Esophagus muscularis mucosa (tissue), 4 donors: ENCODE data around the gene ALS2CL. TPM values are rescaled to one million over a fixed set of nuclear protein-coding genes. Genes with fewer than 3 reads are reported as not detected.

Experiments
- DNase-seq: peaks from one replicate; pipeline ENCODE4 v3.0.0-alpha.2; 2017; ENCODE audit errors: extremely low spot score
- H3K27ac ChIP-seq, 4 donors: fragments of 200-600 bp; sonication (generic); replicated peaks in 1 of 4; 1 replicate in 3 of 4; 2 replicates in 1 of 4; pipeline ENCODE4 v1.5.1; 2016 to 2019; ENCODE audit warnings: mild to moderate bottlenecking in 1 of 4
- H3K27me3 ChIP-seq, 4 donors: fragments of 200-600 bp; sonication (generic); one replicate each; pipeline versions ENCODE4 v1.5.1 to v1.6.0; 2016 to 2019
- H3K36me3 ChIP-seq, 4 donors: fragments of 200-600 bp; sonication (generic); one replicate each; pipeline ENCODE4 v1.5.1; 2016 to 2019
- H3K4me1 ChIP-seq, 4 donors: fragments of 200-600 bp; sonication (generic); one replicate each; pipeline ENCODE4 v1.5.1; 2016 to 2019
- H3K4me3 ChIP-seq, 4 donors: fragments of 200-600 bp; sonication (generic); 1 replicate in 2 of 4; 2 replicates in 2 of 4; pipeline ENCODE4 v1.5.1; 2016 to 2019; ENCODE audit warnings: mild to moderate bottlenecking in 4 of 4, moderate library complexity in 1 of 4
- H3K9me3 ChIP-seq, 4 donors: fragments of 200-600 bp; sonication (generic); 1 replicate in 3 of 4; 2 replicates in 1 of 4; pipeline ENCODE4 v1.5.1; 2016 to 2019
- EP300 ChIP-seq: sonication (generic); formaldehyde crosslinking; IDR thresholded peaks from one replicate; pipeline ENCODE4 v1.6.1; 2017; ENCODE audit warnings: antibody characterized with exemption
- POLR2A ChIP-seq: fragments of 450-650 bp; IDR thresholded peaks from one replicate; pipeline ENCODE4 v1.6.1; 2017; ENCODE audit warnings: antibody characterized with exemption, moderate library complexity, mild to moderate bottlenecking, low read depth
- POLR2AphosphoS5 ChIP-seq, 2 donors: sonication (generic); formaldehyde crosslinking; IDR thresholded peaks; one replicate each; pipeline ENCODE4 v1.6.1; 2017; ENCODE audit warnings: antibody characterized with exemption in 2 of 2
- WGBS: methylation state at CpG from one replicate; pipeline ENCODE4 v1.1.5; 2018; 5-methylcytosine and 5-hydroxymethylcytosine counted together
- intact Hi-C: fragments of 100-400 bp; cut with DNase I; formaldehyde crosslinking; loops from one replicate; pipeline ENCODE4 v1.15.1; 2023
- small RNA-seq, 3 donors: library from RNA; depleted of rRNA; stranded (forward); fragments of <200 nt; gene quantifications; one replicate each; pipeline ENCODE3, GENCODE V24; 2016
- total RNA-seq, 4 donors: library from RNA; depleted of rRNA; stranded (reverse); fragments of >200 nt; gene quantifications; one replicate each; pipeline versions ENCODE4 v1.1.0 to v1.2.1, GENCODE V29; 2016
- TF ChIP-seq, protein P1 (sequence below), 3 experiments: fragments of 200-600 bp in 2 of 3; fragments of 450-650 bp in 1 of 3; sonication (generic) in 2 of 3; IDR thresholded peaks; one replicate each; pipeline ENCODE4 v1.5.1; 2017 to 2019; ENCODE audit warnings: antibody characterized with exemption in 3 of 3, mild to moderate bottlenecking in 2 of 3, moderate library complexity in 1 of 3

The ALS2CL gene
- total RNA-seq, 4 donors from 2014 or later, result 3.3 to 11.8 (median 10.8) TPM

DNA sequence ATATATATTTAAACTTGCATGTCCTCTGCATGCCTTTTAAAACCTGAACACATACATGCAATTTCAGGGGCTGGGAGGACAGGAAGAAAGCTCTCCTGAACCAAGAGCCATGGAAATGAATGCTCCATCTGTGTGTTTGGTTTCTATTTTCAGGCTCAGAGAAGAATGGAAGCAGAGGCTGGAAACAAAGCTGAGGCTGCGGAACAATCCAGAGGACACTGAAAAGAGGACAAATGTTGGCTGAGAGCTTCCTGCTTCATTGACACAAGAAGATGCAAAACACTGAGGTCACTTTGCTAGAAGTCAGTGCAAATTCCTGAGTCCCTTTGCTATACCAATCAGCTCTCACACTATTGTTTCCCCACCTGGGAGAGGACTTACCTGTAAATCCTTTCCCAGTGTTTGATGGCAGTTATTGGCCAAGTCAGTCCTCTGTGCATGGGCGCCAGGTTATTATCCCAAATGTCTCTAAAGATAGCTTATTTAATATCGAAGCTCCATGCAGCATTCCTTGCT, 68.4 kb downstream of the ALS2CL start:
- peaks cover 0 to 15% (median 0%) of the 10 kb centered on the region in 4 donors for H3K27me3 ChIP-seq
- H3K4me3 ChIP-seq, result no peak overlapping the region
- H3K36me3 ChIP-seq, result no peaks in the 10 kb centered on the region
- no peak overlapping the region for H3K27ac ChIP-seq
- 79% methylated on average over 3 of the region's 3 CpGs for WGBS
- no peaks in the 10 kb centered on the region for H3K9me3 ChIP-seq
- no peak for DNase-seq
- H3K4me1 ChIP-seq, result peaks cover 10 to 18% (median 17%) of the 10 kb centered on the region in 4 donors
- intact Hi-C loops, result no loop called here
- TF ChIP-seq POLR2A (no peak), EP300 (no peak), POLR2AphosphoS5 (IDR thresholded peaks at IDR 0.05) (no peak)
- TF ChIP-seq, protein P1, sequence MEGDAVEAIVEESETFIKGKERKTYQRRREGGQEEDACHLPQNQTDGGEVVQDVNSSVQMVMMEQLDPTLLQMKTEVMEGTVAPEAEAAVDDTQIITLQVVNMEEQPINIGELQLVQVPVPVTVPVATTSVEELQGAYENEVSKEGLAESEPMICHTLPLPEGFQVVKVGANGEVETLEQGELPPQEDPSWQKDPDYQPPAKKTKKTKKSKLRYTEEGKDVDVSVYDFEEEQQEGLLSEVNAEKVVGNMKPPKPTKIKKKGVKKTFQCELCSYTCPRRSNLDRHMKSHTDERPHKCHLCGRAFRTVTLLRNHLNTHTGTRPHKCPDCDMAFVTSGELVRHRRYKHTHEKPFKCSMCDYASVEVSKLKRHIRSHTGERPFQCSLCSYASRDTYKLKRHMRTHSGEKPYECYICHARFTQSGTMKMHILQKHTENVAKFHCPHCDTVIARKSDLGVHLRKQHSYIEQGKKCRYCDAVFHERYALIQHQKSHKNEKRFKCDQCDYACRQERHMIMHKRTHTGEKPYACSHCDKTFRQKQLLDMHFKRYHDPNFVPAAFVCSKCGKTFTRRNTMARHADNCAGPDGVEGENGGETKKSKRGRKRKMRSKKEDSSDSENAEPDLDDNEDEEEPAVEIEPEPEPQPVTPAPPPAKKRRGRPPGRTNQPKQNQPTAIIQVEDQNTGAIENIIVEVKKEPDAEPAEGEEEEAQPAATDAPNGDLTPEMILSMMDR (IDR thresholded peaks at IDR 0.05), result no peak

DNA sequence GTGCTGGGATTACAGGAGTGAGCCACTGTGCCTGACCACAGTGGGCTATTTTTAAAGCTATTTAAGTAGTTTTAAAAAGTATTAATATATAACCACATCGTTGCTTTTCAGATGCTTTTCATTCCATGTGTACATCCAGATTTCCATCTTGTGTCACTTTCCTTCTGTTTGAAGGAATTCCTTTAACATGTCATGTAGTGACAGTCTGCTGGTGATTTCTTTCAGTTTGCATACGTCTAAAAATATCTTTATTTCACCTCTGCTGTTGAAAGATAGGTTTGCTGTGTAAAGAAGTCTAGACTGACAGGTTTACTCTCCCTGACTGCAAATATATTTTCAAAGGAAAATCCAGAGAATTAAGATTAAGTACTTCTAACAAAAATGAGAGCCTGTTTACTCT, 68.9 kb downstream of the ALS2CL start:
- H3K27ac ChIP-seq, result no peak overlapping the region
- no peaks in the 10 kb centered on the region for H3K9me3 ChIP-seq
- TF ChIP-seq EP300, result no peak
- TF ChIP-seq POLR2AphosphoS5 (IDR thresholded peaks at IDR 0.05), result no peak
- TF ChIP-seq POLR2A, result no peak
- TF ChIP-seq, protein P1 (IDR thresholded peaks at IDR 0.05), result no peak
- intact Hi-C loops, result no loop called here
- no peak for DNase-seq
- H3K27me3 ChIP-seq, result peaks cover 0 to 15% (median 0%) of the 10 kb centered on the region in 4 donors
- no peak overlapping the region for H3K4me3 ChIP-seq
- H3K4me1 ChIP-seq, result peaks cover 5 to 13% (median 12%) of the 10 kb centered on the region in 4 donors
- no peaks in the 10 kb centered on the region for H3K36me3 ChIP-seq
- 59% methylated on average over 2 of the region's 2 CpGs for WGBS

DNA sequence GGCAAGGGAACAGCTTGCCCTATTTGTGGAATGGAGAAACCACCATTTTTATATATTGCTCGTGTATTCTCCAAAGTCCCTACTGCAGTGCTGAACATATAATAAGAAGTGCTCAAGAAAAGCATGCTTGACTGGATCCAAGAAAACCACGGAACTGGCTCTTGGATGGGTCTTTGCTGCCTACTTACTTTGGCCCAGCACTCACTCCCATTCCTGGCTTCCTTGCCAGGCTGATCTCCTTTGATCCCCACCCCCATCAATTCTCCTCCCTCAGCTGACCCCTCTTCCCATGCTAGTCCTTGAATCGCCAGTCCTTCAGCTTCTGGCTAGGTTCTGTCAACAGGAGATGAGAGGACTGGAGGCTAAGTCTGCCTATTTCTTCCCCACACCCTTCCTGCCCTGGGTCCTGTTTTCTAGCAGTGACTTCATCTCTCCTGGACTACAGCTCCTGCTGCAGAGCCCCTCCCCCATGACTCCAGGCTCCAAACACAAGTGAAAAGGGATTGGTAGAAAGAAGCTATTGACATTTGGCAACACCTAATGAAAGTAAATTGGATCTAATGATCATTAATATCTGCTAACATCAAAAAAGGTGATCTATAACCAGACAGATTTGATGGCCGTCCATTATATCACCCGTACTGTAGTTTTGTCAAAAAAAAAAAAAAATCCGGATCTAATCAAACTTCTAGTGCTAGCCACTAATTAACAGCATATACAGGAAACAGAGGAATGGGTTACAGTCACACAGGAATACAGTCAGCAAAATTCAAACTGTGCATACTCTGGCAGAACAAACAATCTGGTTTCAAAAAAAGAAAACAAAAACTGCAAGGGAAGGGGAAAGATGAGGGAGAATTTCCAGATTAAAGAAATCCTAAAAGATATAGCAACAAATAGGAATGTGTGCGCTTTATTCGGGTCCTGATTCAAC, 73.4 kb downstream of the ALS2CL start:
- peaks cover 0 to 28% (median 0%) of the 10 kb centered on the region in 4 donors for H3K27me3 ChIP-seq
- 66% methylated on average over 7 of the region's 8 CpGs for WGBS

More for the DNA sequence above, 73.4 kb downstream of the ALS2CL start:
- Histone ChIP-seq H3K9me3 (no peaks in the 10 kb centered on the region), H3K4me3 (no peak overlapping the region), H3K36me3 (no peaks in the 10 kb centered on the region), H3K4me1 (no peaks in the 10 kb centered on the region), H3K27ac (no peak overlapping the region)
- TF ChIP-seq, protein P1 (IDR thresholded peaks at IDR 0.05), result no peak
- TF ChIP-seq POLR2A, result no peak
- TF ChIP-seq POLR2AphosphoS5 (IDR thresholded peaks at IDR 0.05), result no peak
- no peak for TF ChIP-seq EP300
- peak; percentile 70 for DNase-seq
- intact Hi-C loops, result no loop called here

Small RNAs within 50 kb of the gene (small RNA-seq; reads per million reads assigned to genes)
- gene RF00591, result 0 reads per million in 3 donors

Other genes with a start within 250 kb of the ALS2CL start
- 1 to 10 TPM in 1 of 4 donors, under 1 TPM in 3; 0.45 to 1.7 (median 0.87) TPM for gene LTF, start 228.8 kb downstream of the ALS2CL start, total RNA-seq
- not detected for gene RTP3, start 195.7 kb downstream of the ALS2CL start, total RNA-seq
- under 1 TPM; 0.32 to 0.83 (median 0.55) TPM for gene LRRC2, start 127.4 kb downstream of the ALS2CL start, total RNA-seq
- gene FAM240A, start 81.2 kb downstream of the ALS2CL start, total RNA-seq, result not detected
- gene TMIE, start 7.7 kb upstream of the ALS2CL start, total RNA-seq, result 1 to 10 TPM in 1 of 4 donors, under 1 TPM in 2, not detected in 1; 0.33 to 1.2 (median 0.69) TPM
- under 1 TPM in 3 of 4 donors, not detected in 1; 0.32 to 0.46 (median 0.42) TPM for gene PRSS50, start 24.2 kb upstream of the ALS2CL start, total RNA-seq
- 10 to 100 TPM in 1 of 4 donors, 1 to 10 TPM in 2, under 1 TPM in 1; 0.83 to 13.0 (median 7.7) TPM for gene MYL3, start 169.8 kb upstream of the ALS2CL start, total RNA-seq
- gene PTH1R, start 184.0 kb upstream of the ALS2CL start, total RNA-seq, result 10 to 100 TPM in 2 of 4 donors, 1 to 10 TPM in 2; 2.1 to 26.8 (median 14.5) TPM